Neutrophil (primary cell): ENCODE measurements around the gene TMEM234.

Source experiments
- H3K27ac ChIP-seq: fragments of 200-600 bp; sonication (generic); 2 replicates; pipeline ENCODE4 v1.5.1; 2016; ENCODE audit warnings: mild to moderate bottlenecking, moderate library complexity
- H3K27me3 ChIP-seq: fragments of 200-600 bp; sonication (generic); 2 replicates; pipeline ENCODE4 v1.6.0; 2016; ENCODE audit warnings: mild to moderate bottlenecking
- H3K36me3 ChIP-seq: fragments of 200-600 bp; sonication (generic); 2 replicates; pipeline ENCODE4 v1.5.1; 2017
- H3K4me1 ChIP-seq, 2 experiments: fragments of 200-600 bp in 1 of 2; sonication (generic) in 1 of 2; 1 replicate in 1 of 2; 2 replicates in 1 of 2; pipeline versions ENCODE4 v1.5.1 to v1.6.1; 2013 to 2016; ENCODE audit warnings: low read depth in 1 of 2, low read length in 1 of 2, mild to moderate bottlenecking in 1 of 2, moderate library complexity in 1 of 2; ENCODE audit not compliant: control insufficient read depth in 1 of 2, insufficient read depth in 1 of 2
- H3K4me3 ChIP-seq, 2 experiments: fragments of 200-600 bp in 1 of 2; sonication (generic) in 1 of 2; 1 replicate in 1 of 2; 2 replicates in 1 of 2; pipeline ENCODE4 v1.5.1; 2013 to 2016; ENCODE audit warnings: low read depth in 1 of 2, low read length in 1 of 2, mild to moderate bottlenecking in 1 of 2, moderate library complexity in 1 of 2
- H3K9me3 ChIP-seq: fragments of 200-600 bp; sonication (generic); 2 replicates; pipeline ENCODE4 v1.5.1; 2016
- TF ChIP-seq, protein P1 (sequence below): fragments of 200-600 bp; sonication (generic); IDR thresholded peaks from 2 replicates; pipeline ENCODE4 v1.5.1; 2016; ENCODE audit warnings: antibody characterized with exemption

The TMEM234 gene

GRCh38 chr1:32197074-32197473, 25.1 kb downstream of the TMEM234 start:
- TF ChIP-seq, protein P1, sequence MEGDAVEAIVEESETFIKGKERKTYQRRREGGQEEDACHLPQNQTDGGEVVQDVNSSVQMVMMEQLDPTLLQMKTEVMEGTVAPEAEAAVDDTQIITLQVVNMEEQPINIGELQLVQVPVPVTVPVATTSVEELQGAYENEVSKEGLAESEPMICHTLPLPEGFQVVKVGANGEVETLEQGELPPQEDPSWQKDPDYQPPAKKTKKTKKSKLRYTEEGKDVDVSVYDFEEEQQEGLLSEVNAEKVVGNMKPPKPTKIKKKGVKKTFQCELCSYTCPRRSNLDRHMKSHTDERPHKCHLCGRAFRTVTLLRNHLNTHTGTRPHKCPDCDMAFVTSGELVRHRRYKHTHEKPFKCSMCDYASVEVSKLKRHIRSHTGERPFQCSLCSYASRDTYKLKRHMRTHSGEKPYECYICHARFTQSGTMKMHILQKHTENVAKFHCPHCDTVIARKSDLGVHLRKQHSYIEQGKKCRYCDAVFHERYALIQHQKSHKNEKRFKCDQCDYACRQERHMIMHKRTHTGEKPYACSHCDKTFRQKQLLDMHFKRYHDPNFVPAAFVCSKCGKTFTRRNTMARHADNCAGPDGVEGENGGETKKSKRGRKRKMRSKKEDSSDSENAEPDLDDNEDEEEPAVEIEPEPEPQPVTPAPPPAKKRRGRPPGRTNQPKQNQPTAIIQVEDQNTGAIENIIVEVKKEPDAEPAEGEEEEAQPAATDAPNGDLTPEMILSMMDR: no peak
- Histone ChIP-seq H3K9me3 (no peaks in the 10 kb centered on the region), H3K4me1 (peaks cover 23% of the 10 kb centered on the region in 2 experiments), H3K27ac (no peak overlapping the region), H3K27me3 (peaks cover 13% of the 10 kb centered on the region), H3K4me3 (no peak overlapping the region), H3K36me3 (peaks cover 68% of the 10 kb centered on the region)

- H3K9me3 ChIP-seq: no peaks in the 10 kb centered on the region
- TF ChIP-seq, protein P1: no peak
- H3K4me3 ChIP-seq: no peak overlapping the region
- H3K27me3 ChIP-seq: peaks cover 5% of the 10 kb centered on the region
- no peak overlapping the region for H3K27ac ChIP-seq
- peaks cover 14 to 15% of the 10 kb centered on the region in 2 experiments for H3K4me1 ChIP-seq
- peaks cover 77% of the 10 kb centered on the region for H3K36me3 ChIP-seq
Observed at GRCh38 chr1:32195972-32196823, 26.0 kb downstream of the TMEM234 start.

DNA sequence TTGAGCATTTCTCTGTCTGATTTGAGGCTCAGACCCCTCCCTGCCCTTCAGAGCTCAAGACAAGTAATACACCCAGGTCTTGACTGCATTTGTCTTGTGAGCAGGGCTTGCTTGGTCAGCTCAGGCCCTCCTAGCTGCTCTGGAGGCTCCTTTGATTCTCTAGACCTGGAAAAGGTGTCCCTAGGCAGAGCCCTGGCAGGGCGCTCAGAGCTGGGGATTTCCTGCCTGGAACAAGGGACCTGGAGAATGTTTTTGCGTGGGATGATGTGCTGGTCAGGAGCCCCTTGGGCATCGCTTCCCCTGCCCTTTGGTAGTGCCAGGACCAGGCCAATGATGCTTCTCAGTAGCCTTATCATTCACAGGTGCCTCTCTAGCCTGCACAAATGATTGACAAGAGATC, 26.6 kb downstream of the TMEM234 start:
- Histone ChIP-seq H3K27ac (no peak overlapping the region), H3K4me3 (no peak overlapping the region), H3K27me3 (no peaks in the 10 kb centered on the region), H3K4me1 (peaks cover 8 to 9% of the 10 kb centered on the region in 2 experiments), H3K36me3 (peaks cover 83% of the 10 kb centered on the region), H3K9me3 (no peaks in the 10 kb centered on the region)
- TF ChIP-seq, protein P1: no peak

GRCh38 chr1:32194984-32195383, 27.2 kb downstream of the TMEM234 start:
- Histone ChIP-seq H3K4me1 (peaks cover 3% of the 10 kb centered on the region in 2 experiments), H3K9me3 (no peaks in the 10 kb centered on the region), H3K27me3 (no peaks in the 10 kb centered on the region), H3K4me3 (no peak overlapping the region), H3K27ac (no peak overlapping the region), H3K36me3 (peaks cover 88% of the 10 kb centered on the region)
- TF ChIP-seq, protein P1: no peak

DNA sequence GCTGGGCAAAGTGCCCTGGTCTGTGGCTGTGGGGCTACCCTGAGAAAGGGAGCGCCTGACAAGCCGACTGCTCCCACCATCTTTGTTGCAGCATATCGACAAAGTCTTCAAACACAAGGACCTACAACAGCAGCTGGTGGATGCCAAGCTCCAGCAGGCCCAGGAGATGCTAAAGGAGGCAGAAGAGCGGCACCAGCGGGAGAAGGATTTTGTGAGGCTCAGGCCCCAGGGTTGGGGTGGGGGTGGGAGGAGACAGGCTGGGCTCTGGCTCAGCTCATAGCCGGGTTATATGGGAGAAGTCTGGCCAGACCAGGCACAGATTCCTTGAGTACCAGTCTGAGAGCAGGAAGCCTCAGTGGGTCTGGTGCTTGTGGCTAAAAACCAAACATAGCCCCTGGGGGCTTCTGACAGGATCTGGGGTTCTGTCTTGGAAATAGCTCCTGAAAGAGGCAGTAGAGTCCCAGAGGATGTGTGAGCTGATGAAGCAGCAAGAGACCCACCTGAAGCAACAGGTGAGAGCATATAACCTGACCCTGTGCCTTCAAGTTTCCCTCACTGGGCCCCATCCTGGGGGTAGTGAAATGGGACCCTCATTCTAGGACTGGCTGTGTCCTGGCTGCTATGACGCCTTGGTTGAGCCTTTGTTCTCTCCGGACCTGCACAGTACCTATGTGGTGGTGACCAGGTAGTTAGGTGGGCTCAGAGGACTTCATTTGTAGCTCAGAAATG, 29.8 kb downstream of the TMEM234 start:
- TF ChIP-seq, protein P1: no peak
- Histone ChIP-seq H3K4me1 (no peaks in the 10 kb centered on the region), H3K27me3 (no peaks in the 10 kb centered on the region), H3K36me3 (peaks cover 97% of the 10 kb centered on the region), H3K4me3 (no peak overlapping the region), H3K27ac (no peak overlapping the region), H3K9me3 (no peaks in the 10 kb centered on the region)
